Endodermal cell (in vitro differentiated cells): ENCODE data around the gene MORC1. TPM values are rescaled to one million over a fixed set of nuclear protein-coding genes. Genes with fewer than 3 reads are reported as not detected.

Experiments used
- DNase-seq: peaks from one replicate; pipeline ENCODE4 v3.0.0-alpha.2; 2017
- H3K27ac ChIP-seq: 2 replicates; pipeline ENCODE4 v1.5.1; 2013; ENCODE audit warnings: mild to moderate bottlenecking, low read depth, low read length, moderate library complexity
- H3K27me3 ChIP-seq: 2 replicates; pipeline ENCODE4 v1.6.1; 2013; ENCODE audit warnings: mild to moderate bottlenecking, low read length, moderate library complexity; ENCODE audit not compliant: insufficient read depth, control insufficient read depth, poor library complexity, severe bottlenecking
- H3K36me3 ChIP-seq: 2 replicates; pipeline ENCODE4 v1.7.0; 2013; ENCODE audit warnings: mild to moderate bottlenecking, low read length, moderate library complexity; ENCODE audit not compliant: control insufficient read depth, insufficient read depth
- H3K4me1 ChIP-seq: one replicate; pipeline ENCODE4 v1.7.0; 2013; ENCODE audit warnings: low read length; ENCODE audit not compliant: control insufficient read depth, insufficient read depth
- H3K4me3 ChIP-seq: 2 replicates; pipeline ENCODE4 v1.5.1; 2013; ENCODE audit warnings: mild to moderate bottlenecking, low read length, moderate library complexity
- H3K9ac ChIP-seq: 2 replicates; pipeline ENCODE4 v1.6.1; 2013; ENCODE audit warnings: mild to moderate bottlenecking, low read length, moderate library complexity; ENCODE audit not compliant: poor library complexity, severe bottlenecking; ENCODE audit errors: extremely low read depth
- H3K9me3 ChIP-seq: 2 replicates; pipeline ENCODE4 v1.6.1; 2013; ENCODE audit warnings: mild to moderate bottlenecking, low read length, moderate library complexity; ENCODE audit not compliant: control insufficient read depth
- H3K27ac Mint-ChIP-seq: 2 replicates; pipeline ENCODE4 v1.8.0; 2020; ENCODE audit warnings: mixed read lengths
- H3K27me3 Mint-ChIP-seq: 2 replicates; pipeline ENCODE4 v1.8.0; 2021; ENCODE audit warnings: mild to moderate bottlenecking, mixed read lengths; ENCODE audit not compliant: insufficient read depth
- H3K36me3 Mint-ChIP-seq: 2 replicates; pipeline ENCODE4 v1.8.0; 2020; ENCODE audit warnings: low read depth, mixed read lengths
- H3K4me1 Mint-ChIP-seq: 2 replicates; pipeline ENCODE4 v1.8.0; 2020; ENCODE audit warnings: mixed read lengths
- H3K4me3 Mint-ChIP-seq: 2 replicates; pipeline ENCODE4 v1.8.0; 2020; ENCODE audit warnings: mild to moderate bottlenecking, moderate library complexity, mixed read lengths
- H3K9me3 Mint-ChIP-seq: 2 replicates; pipeline ENCODE4 v1.8.0; 2020; ENCODE audit warnings: mild to moderate bottlenecking, mixed read lengths
- WGBS, 2 experiments: methylation state at CpG; one replicate each; pipeline versions ENCODE4 v1.1.5 to v1.1.7; 2013; ENCODE audit warnings: missing lambda C conversion rate in 2 of 2, mixed read lengths in 1 of 2; ENCODE audit not compliant: insufficient coverage in 1 of 2, insufficient read length in 1 of 2; 5-methylcytosine and 5-hydroxymethylcytosine counted together
- total RNA-seq, 2 donors: library from RNA; stranded (reverse); fragmentation: NEBNext Ultra II Directional in 1 of 2; extraction: Animal tissue kit (Norgen Biotek cat#: 25700) in 1 of 2; gene quantifications; 2 replicates in 1 of 2; 3 replicates in 1 of 2; pipeline ENCODE4 v1.2.1, GENCODE V29; 2021
- TF ChIP-seq, protein P1 (sequence below): fragments of 200-600 bp; sonication (generic); conservative IDR thresholded peaks from 2 replicates; pipeline ENCODE4 v1.5.0; 2021; ENCODE audit warnings: antibody characterized with exemption, mild to moderate bottlenecking

MORC1 gene
- total RNA-seq, 2 donors from 2014 or later: not detected

DNA sequence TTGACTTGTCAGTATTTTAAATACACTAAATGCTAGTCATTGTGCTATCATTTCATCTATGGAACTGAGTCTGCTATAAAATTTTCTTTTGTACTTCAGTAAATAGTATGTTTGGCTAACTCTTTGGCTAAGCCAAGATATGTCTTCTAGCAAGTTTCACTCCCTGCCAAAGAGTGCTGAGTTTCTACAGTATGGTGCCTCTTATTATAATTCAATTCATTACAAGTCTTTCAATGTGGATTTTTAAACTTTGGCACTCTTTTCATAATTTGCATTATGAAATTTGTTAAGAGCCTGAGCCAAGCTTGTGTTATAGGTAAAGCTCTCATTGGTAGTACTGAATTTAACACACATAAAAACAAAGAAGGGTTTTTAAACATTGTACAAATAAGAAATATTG is 24.4 kb downstream of the MORC1 start:
- H3K4me3 Mint-ChIP-seq: no peak overlapping the region
- no peaks in the 10 kb centered on the region for H3K36me3 ChIP-seq
- H3K36me3 Mint-ChIP-seq: no peaks in the 10 kb centered on the region
- no peak for DNase-seq
- TF ChIP-seq, protein P1, sequence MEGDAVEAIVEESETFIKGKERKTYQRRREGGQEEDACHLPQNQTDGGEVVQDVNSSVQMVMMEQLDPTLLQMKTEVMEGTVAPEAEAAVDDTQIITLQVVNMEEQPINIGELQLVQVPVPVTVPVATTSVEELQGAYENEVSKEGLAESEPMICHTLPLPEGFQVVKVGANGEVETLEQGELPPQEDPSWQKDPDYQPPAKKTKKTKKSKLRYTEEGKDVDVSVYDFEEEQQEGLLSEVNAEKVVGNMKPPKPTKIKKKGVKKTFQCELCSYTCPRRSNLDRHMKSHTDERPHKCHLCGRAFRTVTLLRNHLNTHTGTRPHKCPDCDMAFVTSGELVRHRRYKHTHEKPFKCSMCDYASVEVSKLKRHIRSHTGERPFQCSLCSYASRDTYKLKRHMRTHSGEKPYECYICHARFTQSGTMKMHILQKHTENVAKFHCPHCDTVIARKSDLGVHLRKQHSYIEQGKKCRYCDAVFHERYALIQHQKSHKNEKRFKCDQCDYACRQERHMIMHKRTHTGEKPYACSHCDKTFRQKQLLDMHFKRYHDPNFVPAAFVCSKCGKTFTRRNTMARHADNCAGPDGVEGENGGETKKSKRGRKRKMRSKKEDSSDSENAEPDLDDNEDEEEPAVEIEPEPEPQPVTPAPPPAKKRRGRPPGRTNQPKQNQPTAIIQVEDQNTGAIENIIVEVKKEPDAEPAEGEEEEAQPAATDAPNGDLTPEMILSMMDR: no peak
- no peak overlapping the region for H3K27ac ChIP-seq
- H3K4me1 Mint-ChIP-seq: peaks cover 14% of the 10 kb centered on the region
- H3K4me1 ChIP-seq: no peaks in the 10 kb centered on the region
- H3K9me3 Mint-ChIP-seq: no peaks in the 10 kb centered on the region
- H3K4me3 ChIP-seq: no peak overlapping the region
- H3K27me3 Mint-ChIP-seq: no peaks in the 10 kb centered on the region
- no peak overlapping the region for H3K9ac ChIP-seq
- H3K27me3 ChIP-seq: no peaks in the 10 kb centered on the region
- no peaks in the 10 kb centered on the region for H3K9me3 ChIP-seq
- no peak overlapping the region for H3K27ac Mint-ChIP-seq

DNA sequence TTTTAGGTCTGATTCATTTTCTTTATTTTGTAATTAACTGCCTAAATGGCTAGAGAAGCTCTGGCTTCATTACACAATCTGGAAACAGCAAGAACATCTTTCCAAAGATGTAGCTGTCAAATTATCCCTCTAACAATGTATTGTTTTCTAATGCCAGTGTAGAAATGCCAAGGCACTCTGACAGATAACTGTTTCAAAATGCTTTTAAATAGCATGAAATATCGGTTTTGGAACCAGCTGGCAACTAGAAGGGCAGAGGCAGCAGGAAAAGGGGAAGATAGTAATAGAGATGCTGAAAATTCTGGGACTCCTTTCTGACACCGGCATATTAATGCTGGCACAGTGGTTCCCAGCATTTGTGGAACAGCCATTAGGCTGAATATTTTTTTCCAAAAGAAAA is 26.1 kb downstream of the MORC1 start:
- Histone ChIP-seq H3K4me3 (no peak overlapping the region), H3K27me3 (no peaks in the 10 kb centered on the region), H3K36me3 (no peaks in the 10 kb centered on the region), H3K9me3 (no peaks in the 10 kb centered on the region), H3K27ac (no peak overlapping the region), H3K4me1 (no peaks in the 10 kb centered on the region), H3K9ac (no peak overlapping the region)
- 43 to 88% methylated on average over 1 to 2 of the region's 2 CpGs for WGBS, 2 experiments
- TF ChIP-seq, protein P1: no peak
- Mint-ChIP-seq H3K9me3 (no peaks in the 10 kb centered on the region), H3K4me3 (no peak overlapping the region), H3K27ac (no peak overlapping the region), H3K27me3 (no peaks in the 10 kb centered on the region), H3K36me3 (no peaks in the 10 kb centered on the region), H3K4me1 (peaks cover 10% of the 10 kb centered on the region)
- no peak for DNase-seq

DNA sequence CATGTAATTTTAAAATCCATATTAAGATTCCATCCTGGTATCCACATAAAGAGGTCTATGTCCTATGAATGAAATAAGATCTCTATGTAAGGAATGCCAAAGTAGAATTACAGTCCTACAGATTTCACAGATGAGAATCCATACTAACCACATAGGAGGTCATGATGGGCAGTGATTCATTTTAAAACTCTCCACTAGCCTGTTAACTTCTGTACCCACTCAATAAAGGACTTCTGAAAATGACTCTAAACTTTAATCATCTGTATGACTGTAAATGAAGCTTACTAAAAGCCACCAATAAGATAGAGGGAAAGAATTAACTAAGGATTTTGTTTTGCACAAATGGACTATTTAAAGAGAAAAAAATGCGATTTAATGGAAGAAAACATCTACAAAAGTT is 28.7 kb downstream of the MORC1 start:
- Histone ChIP-seq H3K9ac (no peak overlapping the region), H3K27me3 (no peaks in the 10 kb centered on the region), H3K9me3 (no peaks in the 10 kb centered on the region), H3K27ac (no peak overlapping the region), H3K4me3 (no peak overlapping the region), H3K36me3 (no peaks in the 10 kb centered on the region), H3K4me1 (no peaks in the 10 kb centered on the region)
- 75% methylated on average over 1 of the region's 1 CpG; no CpG with 5 or more reads in 1 of the 2 experiments for WGBS, 2 experiments
- Mint-ChIP-seq H3K36me3 (no peaks in the 10 kb centered on the region), H3K27me3 (no peaks in the 10 kb centered on the region), H3K9me3 (no peaks in the 10 kb centered on the region), H3K4me3 (no peak overlapping the region), H3K4me1 (no peaks in the 10 kb centered on the region), H3K27ac (no peak overlapping the region)
- DNase-seq: no peak
- TF ChIP-seq, protein P1: no peak
